ENCODE measurements around the gene LPAR5. TPM values are rescaled to one million over a fixed set of nuclear protein-coding genes. Genes with fewer than 3 reads are reported as not detected.

LPAR5 gene
- total and polyA plus RNA-seq, 2 of the 8 experiments (the other 6 are each of a cell fraction or from before 2014, with no cell fraction given) = 0.22 to 0.24 TPM

DNA sequence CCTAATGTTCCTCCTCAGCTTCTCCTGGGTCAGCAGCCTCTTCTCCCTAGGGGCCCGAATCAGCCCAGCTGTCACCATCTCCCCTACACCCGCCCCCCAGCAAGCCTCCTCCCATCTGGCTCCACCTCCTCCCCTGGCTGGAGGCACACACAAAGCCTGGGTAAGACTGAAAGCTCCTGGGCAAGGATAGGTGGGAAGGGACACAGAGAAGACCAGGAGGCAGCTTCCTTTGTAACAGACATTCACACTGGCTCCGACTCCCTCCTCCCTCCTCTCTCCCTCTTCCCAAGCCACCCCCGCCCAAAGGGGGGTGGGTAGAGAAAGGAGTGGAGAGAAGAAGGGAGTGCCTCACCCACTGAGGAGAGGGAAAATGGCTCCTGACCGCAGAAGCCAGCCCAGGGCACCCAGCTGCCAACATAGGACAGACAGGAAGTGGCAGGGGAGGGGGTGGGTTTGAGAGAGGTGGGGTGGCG is 32.6 kb downstream of the LPAR5 start:
- H3K23ac ChIP-seq (ENCODE audit: insufficient read length) = no peak overlapping the region
- peaks cover 16% of the 10 kb centered on the region for H3K79me1 ChIP-seq (ENCODE audit: low read depth, low read length)
- no peaks in the 10 kb centered on the region for H3K9me3 ChIP-seq (ENCODE audit: insufficient read depth in 2 of 2, low read depth in 1 of 2, low read length in 1 of 2)
- no peak overlapping the region for H2AK5ac ChIP-seq (ENCODE audit: low read depth, low read length)
- no peak overlapping the region for H3K27ac ChIP-seq (ENCODE audit: low read depth, low read length)
- H3K36me3 ChIP-seq (ENCODE audit: control insufficient read depth in 2 of 4, insufficient read depth in 4 of 4, low read length in 3 of 4) = peaks cover 42 to 67% (median 46%) of the 10 kb centered on the region in 4 experiments
- H3K4me1 ChIP-seq (replicated peaks in 1 of 4; ENCODE audit: control insufficient read depth in 3 of 4, insufficient read depth in 4 of 4, low read length in 3 of 4) = peaks cover 7 to 25% (median 14%) of the 10 kb centered on the region in 4 experiments
- no peak overlapping the region; the same call in 1 of the 2 replicates for H3K18ac ChIP-seq (ENCODE audit: extremely low read depth, low read length)
- H3K14ac ChIP-seq (ENCODE audit: insufficient read length) = no peak overlapping the region
- peak overlapping the region; percentile 33 to 99; a peak in 1 of 4 replicates for H3K4me2 ChIP-seq (ENCODE audit: insufficient read depth in 1 of 2, low read depth in 2 of 2, low read length in 2 of 2)
- H4K5ac ChIP-seq (ENCODE audit: insufficient read length, low read depth, low read length) = no peak overlapping the region
- H2BK12ac ChIP-seq (ENCODE audit: low read depth, low read length) = no peak overlapping the region
- TF ChIP-seq EZH2 (IDR thresholded peaks at IDR 0.05; ENCODE audit: low read depth, low read length, severe bottlenecking) (no peak), SIX5 (IDR thresholded peaks at IDR 0.05; ENCODE audit: low read depth, low read length) (no peak), SP1 (IDR thresholded peaks at IDR 0.05; ENCODE audit: low read depth, low read length) (no peak), POU5F1 (IDR thresholded peaks at IDR 0.05; ENCODE audit: low read depth, low read length) (no peak), KDM1A (IDR thresholded peaks at IDR 0.05; ENCODE audit: borderline replicate concordance, low read length) (no peak), SUZ12 (IDR thresholded peaks at IDR 0.05; ENCODE audit: low read length) (no peak), ATF3 (IDR thresholded peaks at IDR 0.05; ENCODE audit: insufficient read depth, low read depth, low read length) (no peak), HDAC2 (IDR thresholded peaks at IDR 0.05; ENCODE audit: borderline replicate concordance in 1 of 2, low read depth in 2 of 2, low read length in 2 of 2) (no peak), ATF2 (IDR thresholded peaks at IDR 0.05; ENCODE audit: low read length) (no peak)
- 0 out of 8 replicates have a peak overlapping the region, but pooled peaks of 1 of the 4 experiments have one; percentile 3 for H3K4me3 ChIP-seq (ENCODE audit: extremely low read depth in 1 of 4, insufficient read depth in 2 of 4, low read depth in 3 of 4, low read length in 4 of 4)
- WGBS, 2 experiments (ENCODE audit: extremely low coverage in 1 of 2, insufficient coverage in 1 of 2, insufficient read length in 1 of 2, insufficient replicate concordance in 2 of 2, low coverage in 1 of 2, low lambda C conversion rate in 2 of 2, missing lambda C conversion rate in 1 of 2) = 90% methylated on average over 1 of the region's 6 CpGs; no CpG with 5 or more reads in 1 of the 2 experiments
- no peak overlapping the region for H2BK20ac ChIP-seq (ENCODE audit: low read length)
- POLR2A ChIA-PET (ENCODE audit: partially characterized antibody) = interaction anchor here (0.9 to 13.4 kb wide), 9 partner anchors 11 to 227 kb away, joined by 3 to 225 read pairs (median 9); partner anchors contain the start of genes GAPDH, NOP2 and ZNF384
- no peak overlapping the region for H2AFZ ChIP-seq (ENCODE audit: low read length)
- H3K27me3 ChIP-seq (replicated peaks in 1 of 4; ENCODE audit: control insufficient read depth in 3 of 4, extremely low read depth in 1 of 4, insufficient read depth in 3 of 4, low read length in 3 of 4) = no peaks in the 10 kb centered on the region
- H3K9ac ChIP-seq (replicated peaks in 1 of 4; ENCODE audit: extremely low read depth in 1 of 4, low read depth in 3 of 4, low read length in 3 of 4) = no peak overlapping the region
- H3K4ac ChIP-seq (replicated peaks; ENCODE audit: insufficient read length, low read depth, low read length) = no peak overlapping the region
- H2BK15ac ChIP-seq (ENCODE audit: low read length) = no peak overlapping the region
- FAIRE-seq (no peak), DNase-seq (ENCODE audit: low read depth in 1 of 2, low spot score in 2 of 2) (no peak)
- H2BK5ac ChIP-seq (ENCODE audit: low read depth, low read length) = no peak overlapping the region
- peaks cover 16% of the 10 kb centered on the region; the same call in 1 of the 2 replicates for H3K23me2 ChIP-seq (ENCODE audit: low read depth, low read length)
- no peak overlapping the region for H3K56ac ChIP-seq (replicated peaks; ENCODE audit: insufficient read length, low read depth, low read length)
- no peak overlapping the region for H2BK120ac ChIP-seq (replicated peaks; ENCODE audit: low read depth, low read length)
- H4K8ac ChIP-seq (ENCODE audit: extremely low read depth, insufficient read depth, low read length) = no peak overlapping the region
- H4K91ac ChIP-seq (replicated peaks; ENCODE audit: insufficient read length, low read length) = no peak overlapping the region
- H3K79me2 ChIP-seq (ENCODE audit: control insufficient read depth in 1 of 2, insufficient read depth in 2 of 2, low read length in 2 of 2) = peaks cover 22 to 49% of the 10 kb centered on the region in 2 experiments
- peaks cover 18 to 35% of the 10 kb centered on the region in 2 experiments for H4K20me1 ChIP-seq (replicated peaks in 1 of 2; ENCODE audit: control insufficient read depth in 1 of 2, insufficient read depth in 2 of 2, low read length in 2 of 2)
- CTCF ChIA-PET (ENCODE audit: partially characterized antibody) = interaction anchor here (0.6 to 4.3 kb wide), 19 partner anchors 14 to 226 kb away, joined by 3 to 25 read pairs (median 4); partner anchors contain the start of genes ACRBP and P3H3

Data from H1 (cell line).